Neural crest cell (in vitro differentiated cells): ENCODE results near the gene JAGN1. TPM values are rescaled to one million over a fixed set of nuclear protein-coding genes. Genes with fewer than 3 reads are reported as not detected.
"Not testable (repeated sequence)": the region's sequence is repeated elsewhere in the genome, so short reads cannot be mapped to it uniquely, and the experiment has no call there.

Experiments used
- DNase-seq: peaks from one replicate; pipeline ENCODE4 v3.0.0; 2021; ENCODE audit warnings: low read depth, mixed read lengths, low spot score
- H3K27ac Mint-ChIP-seq: one replicate; pipeline ENCODE4 v1.8.0; 2021; ENCODE audit warnings: mild to moderate bottlenecking, mixed read lengths; ENCODE audit not compliant: unreplicated experiment
- H3K27me3 Mint-ChIP-seq: 2 replicates; pipeline ENCODE4 v1.8.0; 2021; ENCODE audit warnings: low read depth, mild to moderate bottlenecking, mixed read lengths
- H3K36me3 Mint-ChIP-seq: 2 replicates; pipeline ENCODE4 v1.8.0; 2021; ENCODE audit warnings: low read depth, mild to moderate bottlenecking, mixed read lengths
- H3K4me1 Mint-ChIP-seq: 2 replicates; pipeline ENCODE4 v1.8.0; 2021; ENCODE audit warnings: mixed read lengths
- H3K4me3 Mint-ChIP-seq: one replicate; pipeline ENCODE4 v1.8.0; 2021; ENCODE audit warnings: mild to moderate bottlenecking, mixed read lengths
- H3K9me3 Mint-ChIP-seq: 2 replicates; pipeline ENCODE4 v1.8.0; 2021; ENCODE audit warnings: mixed read lengths
- CTCF ChIP-seq: fragments of 200-600 bp; sonication (generic); conservative IDR thresholded peaks from 2 replicates; pipeline ENCODE4 v1.5.0; 2021; ENCODE audit warnings: antibody characterized with exemption, mild to moderate bottlenecking
- total RNA-seq: library from RNA; stranded (reverse); gene quantifications from 2 replicates; pipeline ENCODE4 v1.2.1, GENCODE V29; 2021

The JAGN1 gene
- total RNA-seq, 1 donor from 2014 or later, result 41.1 TPM

- Mint-ChIP-seq H3K27ac (no peak overlapping the region), H3K4me3 (no peak overlapping the region), H3K4me1 (peaks cover 13% of the 10 kb centered on the region), H3K36me3 (no peaks in the 10 kb centered on the region), H3K9me3 (no peaks in the 10 kb centered on the region), H3K27me3 (no peaks in the 10 kb centered on the region)
- TF ChIP-seq CTCF, result no peak
- DNase-seq, result no peak
Observed at GRCh38 chr3:9861201-9861600, 29.2 kb upstream of the JAGN1 start.

- no peaks in the 10 kb centered on the region for H3K9me3 Mint-ChIP-seq
- H3K27ac Mint-ChIP-seq, result peak overlapping the region; percentile 90
- no peaks in the 10 kb centered on the region for H3K36me3 Mint-ChIP-seq
- H3K27me3 Mint-ChIP-seq, result no peaks in the 10 kb centered on the region
- TF ChIP-seq CTCF, result no peak
- H3K4me3 Mint-ChIP-seq, result no peak overlapping the region
- no peak for DNase-seq
- H3K4me1 Mint-ChIP-seq, result peaks cover 13% of the 10 kb centered on the region
Observed at GRCh38 chr3:9861626-9862130, 28.7 kb upstream of the JAGN1 start.

GRCh38 chr3:9862391-9863057 lies 27.9 kb upstream of the JAGN1 start:
- Mint-ChIP-seq H3K27me3 (no peaks in the 10 kb centered on the region), H3K27ac (peak overlapping the region; percentile 90), H3K4me1 (peaks cover 13% of the 10 kb centered on the region), H3K9me3 (no peaks in the 10 kb centered on the region), H3K4me3 (peak overlapping the region; percentile 62), H3K36me3 (no peaks in the 10 kb centered on the region)
- peak; percentile 63 for DNase-seq
- TF ChIP-seq CTCF, result peak; percentile 51

GRCh38 chr3:9863058-9863772 lies 27.2 kb upstream of the JAGN1 start:
- Mint-ChIP-seq H3K9me3 (no peaks in the 10 kb centered on the region), H3K36me3 (no peaks in the 10 kb centered on the region), H3K27ac (no peak overlapping the region), H3K4me3 (no peak overlapping the region), H3K4me1 (peaks cover 13% of the 10 kb centered on the region), H3K27me3 (no peaks in the 10 kb centered on the region)
- DNase-seq, result no peak
- no peak for TF ChIP-seq CTCF

- no peak for DNase-seq
- Mint-ChIP-seq H3K27me3 (no peaks in the 10 kb centered on the region), H3K27ac (no peak overlapping the region), H3K4me3 (no peak overlapping the region), H3K9me3 (no peaks in the 10 kb centered on the region), H3K36me3 (no peaks in the 10 kb centered on the region), H3K4me1 (peaks cover 7% of the 10 kb centered on the region)
- no peak for TF ChIP-seq CTCF
Observed at GRCh38 chr3:9864200-9864927, 26.0 kb upstream of the JAGN1 start.

- DNase-seq, H3K9me3 Mint-ChIP-seq, H3K36me3 Mint-ChIP-seq, H3K4me3 Mint-ChIP-seq, H3K4me1 Mint-ChIP-seq, H3K27me3 Mint-ChIP-seq, H3K27ac Mint-ChIP-seq: not testable (repeated sequence)
Observed at GRCh38 chr3:9865125-9865637, 25.2 kb upstream of the JAGN1 start.
